NOMO-1 treated with DMSO at 0.1 percent for 48 hours (cell line): ENCODE measurements around the gene GPR3.
A peak's percentile ranks its signal among the peaks of the same experiment; 100 is the strongest.
"Not testable (repeated sequence)": the region's sequence is repeated elsewhere in the genome, so short reads cannot be mapped to it uniquely, and the experiment has no call there.

Source experiments
- DNase-seq: peaks from one replicate; lab custom pipeline; 2025; ENCODE audit not compliant: unreplicated experiment; lab: John Stamatoyannopoulos, UW

Gene GPR3

GRCh38 chr1:27418326-27419185, 26.1 kb downstream of the GPR3 start:
- DNase-seq = peak; percentile 86

GRCh38 chr1:27423709-27424108, 31.3 kb downstream of the GPR3 start:
- DNase-seq = no peak

DNA sequence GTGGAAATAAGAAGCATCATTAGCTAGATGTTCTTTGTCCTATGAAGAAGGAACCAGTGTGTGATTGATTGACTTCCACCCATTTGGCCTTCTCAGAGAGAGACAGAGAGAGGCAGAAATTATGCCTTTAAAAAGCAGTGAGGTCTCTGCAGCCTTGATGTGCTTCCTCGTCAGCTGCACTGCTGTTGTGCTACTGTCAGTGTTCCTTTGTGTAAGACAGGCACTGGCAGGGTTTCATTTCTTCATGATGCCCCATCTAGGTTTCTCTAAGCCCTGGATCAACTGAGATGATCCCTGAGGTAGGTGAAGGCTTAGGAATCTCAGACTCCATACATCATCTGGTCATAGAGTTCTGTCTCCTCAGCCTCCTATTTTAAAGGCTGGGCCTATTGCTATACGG, 34.9 kb downstream of the GPR3 start:
- DNase-seq = peak; percentile 65

- DNase-seq = no peak
These were observed 35.4 kb downstream of the GPR3 start for GRCh38 chr1:27427816-27428315.

DNA sequence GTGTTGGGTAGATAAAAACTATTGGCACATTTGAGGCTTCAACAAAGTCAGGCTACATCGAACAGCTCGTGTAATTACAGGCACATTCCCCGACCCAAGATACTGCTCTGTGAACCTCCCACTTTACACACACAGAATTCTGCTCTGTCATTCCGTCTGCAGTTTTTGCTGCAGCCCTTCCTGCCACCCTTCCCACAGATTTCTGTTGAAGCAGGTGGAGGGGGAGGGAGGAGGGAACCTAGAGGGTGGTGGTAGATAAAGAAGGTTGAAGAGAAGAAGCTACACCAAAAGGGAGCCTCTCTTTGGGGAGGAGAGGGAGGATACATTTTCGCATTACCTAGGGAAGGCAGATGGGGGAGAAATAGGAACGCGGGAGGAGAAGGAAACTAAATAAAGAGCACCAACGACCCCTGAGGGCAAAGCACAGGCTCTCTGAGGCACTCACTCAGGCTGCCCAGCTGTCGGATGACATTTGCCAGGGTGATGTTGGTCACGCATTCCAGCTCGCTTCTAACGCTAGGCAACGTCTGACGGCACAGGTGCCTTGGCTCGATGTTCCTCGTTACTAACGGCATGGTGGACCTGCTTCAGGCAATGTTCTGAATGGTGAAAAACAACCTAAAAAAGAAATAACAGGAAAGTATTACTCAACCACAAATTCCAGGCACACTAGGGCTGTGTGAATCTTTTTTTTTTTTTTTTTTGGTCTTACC, 36.0 kb downstream of the GPR3 start:
- peak; percentile 29 for DNase-seq

- no peak for DNase-seq
These were observed 36.6 kb downstream of the GPR3 start for GRCh38 chr1:27429029-27429425.

DNA sequence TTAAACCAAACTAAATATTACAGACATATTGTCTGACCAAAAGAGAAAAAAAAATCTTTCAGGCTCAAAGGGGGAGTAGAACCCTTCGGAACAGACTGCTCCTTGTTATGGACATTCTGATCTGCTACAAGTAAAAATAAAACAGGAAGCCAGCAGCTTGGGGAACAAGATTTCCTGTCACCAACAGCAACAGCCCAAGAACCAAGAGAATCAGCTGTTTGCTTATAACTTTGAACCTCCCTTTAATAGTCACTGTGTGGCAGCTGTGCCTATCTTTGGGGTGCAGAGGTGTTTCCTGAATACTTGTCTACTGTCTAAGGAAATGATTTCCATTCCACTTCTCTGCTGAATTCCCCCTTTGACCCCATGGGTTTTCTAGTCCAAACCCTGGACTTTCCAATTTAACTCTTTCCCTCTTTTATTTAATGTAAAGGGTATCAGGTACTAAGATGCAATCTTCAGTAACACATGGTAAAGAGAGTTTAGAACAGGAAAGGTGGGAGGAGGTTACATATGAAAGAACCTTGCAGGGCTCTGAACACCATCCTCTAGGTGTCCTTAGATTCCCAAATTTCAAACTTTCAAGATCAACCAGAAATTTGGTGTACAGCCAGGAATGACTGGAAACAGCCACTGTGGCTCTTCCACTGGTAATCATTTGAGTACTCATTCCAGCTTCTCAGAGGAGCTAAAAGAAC, 38.6 kb downstream of the GPR3 start:
- peak; percentile 53 for DNase-seq

DNA sequence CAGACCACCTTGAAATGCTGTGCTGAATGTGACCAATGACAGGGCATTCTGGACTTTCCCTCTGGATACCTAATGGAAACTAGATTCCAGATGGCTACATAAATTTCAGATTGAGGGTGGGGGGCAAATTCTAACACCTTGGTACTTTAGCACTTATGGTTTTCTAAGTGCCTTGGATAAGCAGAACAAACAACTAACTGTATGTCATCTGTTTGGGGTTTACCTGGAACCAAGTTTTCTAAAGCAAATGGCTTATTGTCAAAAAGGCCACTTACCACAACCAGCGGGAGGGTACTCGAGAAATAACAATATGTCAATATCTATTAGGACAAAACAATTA, 39.1 kb downstream of the GPR3 start:
- no peak for DNase-seq

DNA sequence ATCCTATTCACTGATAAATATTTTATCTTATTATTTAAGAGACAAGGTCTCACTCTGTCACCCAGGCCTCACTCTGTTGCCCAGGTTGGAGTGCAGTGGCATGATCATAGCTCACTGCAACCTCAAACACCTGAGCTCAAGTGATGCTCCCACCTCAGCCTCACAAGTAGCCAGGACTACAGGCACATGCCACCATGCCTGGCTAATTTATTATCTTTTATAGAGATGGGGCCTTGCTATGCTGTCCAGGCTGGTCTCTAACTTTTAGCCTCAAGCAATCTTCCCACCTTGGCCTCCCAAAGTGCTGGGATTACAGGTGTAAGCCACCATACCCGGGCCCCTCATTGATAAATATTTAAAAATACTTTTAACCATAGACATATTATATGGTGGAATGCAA, 40.3 kb downstream of the GPR3 start:
- not testable (repeated sequence) for DNase-seq

DNA sequence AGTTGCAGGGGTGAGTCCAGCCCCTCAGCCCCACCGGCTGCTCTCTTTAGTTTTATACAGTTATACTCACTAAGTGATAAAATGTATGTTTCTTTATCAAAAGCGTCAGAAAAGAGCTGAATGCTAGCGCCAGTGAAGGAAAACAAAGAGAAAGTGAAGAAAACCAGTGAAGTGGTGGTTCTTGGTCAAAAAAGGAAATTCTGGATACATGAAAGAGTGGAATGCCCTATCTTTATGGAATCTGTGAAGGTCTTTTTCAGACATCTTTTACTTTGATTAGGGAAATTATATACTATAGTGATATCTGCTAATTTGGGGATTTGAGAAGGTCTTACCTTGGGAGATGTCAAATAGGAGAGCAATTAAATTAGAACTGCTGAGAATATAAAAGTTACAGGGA, 41.3 kb downstream of the GPR3 start:
- no peak for DNase-seq

DNA sequence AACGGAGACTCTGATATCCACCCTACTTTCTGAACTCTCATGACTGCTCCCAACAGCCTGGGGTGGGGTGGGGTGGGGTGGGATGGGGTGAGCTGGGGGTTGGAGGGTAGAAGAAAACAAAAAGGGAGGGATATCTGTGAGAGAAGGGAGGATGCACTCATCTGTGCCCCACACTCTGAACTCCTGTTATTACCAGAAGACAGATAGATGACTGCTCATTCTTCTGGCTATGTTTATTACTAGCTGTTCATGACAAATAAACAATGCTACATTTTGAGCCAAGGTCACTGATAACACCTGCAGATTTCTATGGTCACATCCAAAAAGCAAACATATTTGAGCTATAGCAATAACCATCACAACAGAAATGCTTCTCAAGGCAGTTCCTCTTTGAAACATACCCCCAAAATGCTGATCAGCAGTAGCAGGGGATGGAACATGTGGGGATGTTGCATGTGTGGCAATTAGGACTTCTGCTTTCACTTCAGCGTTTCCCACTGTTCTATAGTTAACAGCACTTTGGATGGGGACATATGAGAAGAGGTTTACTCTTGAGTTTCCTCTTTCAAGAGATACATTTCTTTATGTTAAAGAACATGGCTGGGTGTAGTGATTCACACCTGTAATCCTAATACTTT, 43.3 kb downstream of the GPR3 start:
- peak; percentile 98 for DNase-seq

GRCh38 chr1:27436204-27437159, 44.1 kb downstream of the GPR3 start:
- peak; percentile 58 for DNase-seq

- peak; percentile 25 for DNase-seq
These were observed 46.2 kb downstream of the GPR3 start for GRCh38 chr1:27438621-27439061.

DNA sequence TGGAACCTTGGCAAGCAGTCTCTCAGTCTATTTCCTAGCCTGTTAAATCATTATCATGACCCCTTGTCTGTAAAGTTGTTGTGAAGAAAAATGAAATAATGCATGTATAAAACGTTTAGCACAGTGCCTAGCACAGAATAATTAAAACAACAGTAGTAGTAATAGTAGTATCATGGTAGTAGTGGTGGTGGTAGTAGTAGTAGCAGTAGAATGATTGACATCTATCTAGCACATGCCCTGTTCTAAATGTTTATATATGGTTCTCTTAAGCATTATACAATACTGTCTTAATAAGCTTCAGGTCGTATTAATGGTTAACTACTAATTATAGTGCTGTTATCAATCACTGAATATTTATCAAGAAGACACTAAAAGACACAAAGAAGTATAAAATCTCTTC, 46.7 kb downstream of the GPR3 start:
- DNase-seq = no peak

- DNase-seq = no peak
These were observed 52.2 kb downstream of the GPR3 start for GRCh38 chr1:27444632-27445031.
